ENCODE data around the gene TARBP1. TPM values are rescaled to one million over a fixed set of nuclear protein-coding genes. Genes with fewer than 3 reads are reported as not detected.

TARBP1 gene
- polyA plus RNA-seq, 1 donor from 2014 or later = 267 TPM

GRCh38 chr1:234413485-234413884, 65.5 kb downstream of the TARBP1 start:
- Histone ChIP-seq H3K36me3 (ENCODE audit: insufficient read depth, low read length) (no peaks in the 10 kb centered on the region), H2AFZ (ENCODE audit: low read depth, low read length) (no peak overlapping the region), H3K27me3 (ENCODE audit: insufficient read depth, low read depth, low read length) (no peaks in the 10 kb centered on the region), H3K9me3 (ENCODE audit: low read length) (no peaks in the 10 kb centered on the region), H4K20me1 (ENCODE audit: insufficient read depth) (no peaks in the 10 kb centered on the region), H3K79me2 (replicated peaks; ENCODE audit: insufficient read depth, low read length) (no peaks in the 10 kb centered on the region), H3K9ac (ENCODE audit: low read length) (no peak overlapping the region), H3K4me2 (ENCODE audit: low read length) (no peak overlapping the region), H3F3A (ENCODE audit: insufficient read depth, low read length, poor library complexity, severe bottlenecking) (no peaks in the 10 kb centered on the region), H3K9me2 (ENCODE audit: insufficient read depth, low read length) (no peaks in the 10 kb centered on the region), H3K4me3 (ENCODE audit: low read length) (no peak overlapping the region), H3K27ac (ENCODE audit: low read length) (no peak overlapping the region)
- TF ChIP-seq EP300 (conservative IDR thresholded peaks at IDR 0.05; ENCODE audit: poor library complexity, severe bottlenecking) (no peak), EZH2 (IDR thresholded peaks at IDR 0.05; ENCODE audit: borderline replicate concordance, insufficient read depth, low read length, poor library complexity, severe bottlenecking) (no peak), POLR2AphosphoS5 (IDR thresholded peaks at IDR 0.05) (no peak), MXI1 (conservative IDR thresholded peaks at IDR 0.05; ENCODE audit: poor library complexity, severe bottlenecking) (no peak), CTCF (IDR thresholded peaks at IDR 0.05; ENCODE audit: poor library complexity, severe bottlenecking) (no peak), REST (IDR thresholded peaks at IDR 0.05; ENCODE audit: borderline replicate concordance) (no peak), SMC3 (conservative IDR thresholded peaks at IDR 0.05; ENCODE audit: poor library complexity) (no peak), TAF1 (IDR thresholded peaks at IDR 0.05; ENCODE audit: low read depth) (no peak), RAD21 (conservative IDR thresholded peaks at IDR 0.05) (no peak)

GRCh38 chr1:234412830-234413229, 66.1 kb downstream of the TARBP1 start:
- H3K9me3 ChIP-seq (ENCODE audit: low read length) = no peaks in the 10 kb centered on the region
- TF ChIP-seq CTCF (IDR thresholded peaks at IDR 0.05; ENCODE audit: poor library complexity, severe bottlenecking) = no peak
- TF ChIP-seq TAF1 (IDR thresholded peaks at IDR 0.05; ENCODE audit: low read depth) = no peak
- no peak for TF ChIP-seq EZH2 (IDR thresholded peaks at IDR 0.05; ENCODE audit: borderline replicate concordance, insufficient read depth, low read length, poor library complexity, severe bottlenecking)
- TF ChIP-seq SMC3 (conservative IDR thresholded peaks at IDR 0.05; ENCODE audit: poor library complexity) = no peak
- no peak for TF ChIP-seq MXI1 (conservative IDR thresholded peaks at IDR 0.05; ENCODE audit: poor library complexity, severe bottlenecking)
- no peak for TF ChIP-seq REST (IDR thresholded peaks at IDR 0.05; ENCODE audit: borderline replicate concordance)
- TF ChIP-seq RAD21 (conservative IDR thresholded peaks at IDR 0.05) = no peak
- no peak for TF ChIP-seq EP300 (conservative IDR thresholded peaks at IDR 0.05; ENCODE audit: poor library complexity, severe bottlenecking)
- no peak for TF ChIP-seq POLR2AphosphoS5 (IDR thresholded peaks at IDR 0.05)
- no peak overlapping the region for H3K4me3 ChIP-seq (ENCODE audit: low read length)
- H3K27me3 ChIP-seq (ENCODE audit: insufficient read depth, low read depth, low read length) = no peaks in the 10 kb centered on the region
- H4K20me1 ChIP-seq (ENCODE audit: insufficient read depth) = no peaks in the 10 kb centered on the region
- no peak overlapping the region for H3K4me2 ChIP-seq (ENCODE audit: low read length)
- H3K36me3 ChIP-seq (ENCODE audit: insufficient read depth, low read length) = no peaks in the 10 kb centered on the region
- no peak overlapping the region for H3K9ac ChIP-seq (ENCODE audit: low read length)
- no peak overlapping the region for H3K27ac ChIP-seq (ENCODE audit: low read length)
- H3K79me2 ChIP-seq (replicated peaks; ENCODE audit: insufficient read depth, low read length) = no peaks in the 10 kb centered on the region
- H2AFZ ChIP-seq (ENCODE audit: low read depth, low read length) = no peak overlapping the region
- no peaks in the 10 kb centered on the region for H3F3A ChIP-seq (ENCODE audit: insufficient read depth, low read length, poor library complexity, severe bottlenecking)
- H3K9me2 ChIP-seq (ENCODE audit: insufficient read depth, low read length) = no peaks in the 10 kb centered on the region
